ENCODE measurements around the gene SLC25A22. TPM values are rescaled to one million over a fixed set of nuclear protein-coding genes. Genes with fewer than 3 reads are reported as not detected.

Gene SLC25A22
- total and polyA plus RNA-seq, 2 donors (not counting 1 experiment from before 2014, with no cell fraction given): 9.9 to 10.4 TPM

DNA sequence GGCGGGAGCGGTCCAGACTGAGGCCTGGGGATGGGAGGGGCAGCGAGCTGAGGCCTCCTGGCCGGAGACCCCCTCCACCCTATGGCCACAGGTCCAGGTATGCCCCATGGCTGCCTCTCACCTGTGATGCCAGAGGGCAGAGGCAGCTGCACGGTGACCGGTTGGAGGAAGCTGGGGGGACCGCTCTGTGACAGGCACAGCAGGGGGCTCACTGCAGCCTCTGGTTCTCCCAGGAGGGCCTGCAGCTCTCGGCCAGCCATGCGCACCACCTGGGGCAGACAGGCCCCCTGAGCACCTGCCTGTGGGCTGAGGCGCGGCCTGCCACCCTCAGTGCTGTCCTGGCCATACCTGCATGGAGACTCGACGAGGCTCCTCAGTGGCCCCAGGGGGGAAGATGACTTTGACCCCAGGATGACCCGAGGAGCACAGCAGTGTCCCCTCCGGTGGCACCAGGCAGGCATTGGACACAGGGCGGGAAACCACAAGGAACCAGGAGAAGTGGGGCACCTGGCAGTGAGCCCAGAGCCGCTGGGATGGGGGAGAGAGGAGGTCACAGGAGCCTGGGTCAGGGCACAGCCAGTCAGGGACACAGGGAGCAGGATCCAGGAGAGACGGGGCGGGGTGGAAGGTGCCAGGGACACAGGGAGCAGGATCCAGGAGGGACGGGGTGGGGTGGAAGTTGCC, 3.2 kb upstream of the SLC25A22 start:
- no peak overlapping the region for H3K4me3 ChIP-seq (replicated peaks in 1 of 4; ENCODE audit: control extremely low read depth in 1 of 4, insufficient read depth in 1 of 4, low read depth in 3 of 4, low read length in 4 of 4)
- no peaks in the 10 kb centered on the region for H4K20me1 ChIP-seq (ENCODE audit: control insufficient read depth, extremely low read depth, insufficient read depth, low read length)
- H3K79me2 ChIP-seq (ENCODE audit: control insufficient read depth, insufficient read depth, low read length): peaks cover 3% of the 10 kb centered on the region
- TF ChIP-seq EZH2 (IDR thresholded peaks at IDR 0.05; ENCODE audit: low read length, missing control alignments): no peak
- no peak overlapping the region for H2AFZ ChIP-seq (ENCODE audit: low read length)
- H3K27ac ChIP-seq (ENCODE audit: insufficient read depth, low read length): no peak overlapping the region
- H3K27me3 ChIP-seq (ENCODE audit: control insufficient read depth, insufficient read depth, low read length): no peaks in the 10 kb centered on the region
- peaks cover 20% of the 10 kb centered on the region for H3K36me3 ChIP-seq (ENCODE audit: control insufficient read depth, insufficient read depth, low read length)
- peaks cover 17% of the 10 kb centered on the region for H3K4me1 ChIP-seq (ENCODE audit: control insufficient read depth, extremely low read depth, insufficient read depth, low read length)
- no peaks in the 10 kb centered on the region for H3K9me3 ChIP-seq (ENCODE audit: control insufficient read depth, insufficient read depth, low read depth, low read length)
- H3K4me2 ChIP-seq (ENCODE audit: extremely low read depth, insufficient read depth, low read length): no peak overlapping the region
- no peak for DNase-seq (ENCODE audit: low read depth in 2 of 2)
- no peak overlapping the region for H3K9ac ChIP-seq (ENCODE audit: insufficient read depth, low read length)

DNA sequence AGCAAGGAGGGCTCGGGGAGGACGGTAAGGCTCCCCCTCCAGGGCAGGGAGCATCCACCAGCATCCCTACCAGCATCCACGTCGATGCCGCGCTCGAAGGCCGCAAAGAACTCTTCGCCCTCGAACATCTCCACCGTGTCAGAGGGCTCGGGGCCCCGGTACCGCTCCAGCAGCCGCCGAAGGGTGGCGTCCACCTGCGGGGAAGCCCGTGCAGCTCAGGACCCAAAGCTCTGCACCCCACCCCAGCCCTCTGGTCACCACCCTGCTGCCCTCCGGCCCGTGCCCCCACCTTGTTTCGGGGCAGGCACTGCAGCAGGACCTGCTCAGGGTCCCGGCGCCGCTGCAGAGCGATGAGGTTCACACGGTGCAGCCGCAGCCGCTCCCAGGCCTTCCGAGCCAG, 2.4 kb upstream of the SLC25A22 start:
- Histone ChIP-seq H3K4me2 (ENCODE audit: extremely low read depth, insufficient read depth, low read length) (no peak overlapping the region), H3K4me1 (ENCODE audit: control insufficient read depth, extremely low read depth, insufficient read depth, low read length) (peaks cover 17% of the 10 kb centered on the region), H3K36me3 (ENCODE audit: control insufficient read depth, insufficient read depth, low read length) (peaks cover 20% of the 10 kb centered on the region), H3K9me3 (ENCODE audit: control insufficient read depth, insufficient read depth, low read depth, low read length) (no peaks in the 10 kb centered on the region), H3K79me2 (ENCODE audit: control insufficient read depth, insufficient read depth, low read length) (peaks cover 7% of the 10 kb centered on the region), H3K4me3 (replicated peaks in 1 of 4; ENCODE audit: control extremely low read depth in 1 of 4, insufficient read depth in 1 of 4, low read depth in 3 of 4, low read length in 4 of 4) (no peak overlapping the region), H2AFZ (ENCODE audit: low read length) (no peak overlapping the region), H3K9ac (ENCODE audit: insufficient read depth, low read length) (no peak overlapping the region), H4K20me1 (ENCODE audit: control insufficient read depth, extremely low read depth, insufficient read depth, low read length) (no peaks in the 10 kb centered on the region), H3K27me3 (ENCODE audit: control insufficient read depth, insufficient read depth, low read length) (no peaks in the 10 kb centered on the region), H3K27ac (ENCODE audit: insufficient read depth, low read length) (no peak overlapping the region)
- TF ChIP-seq, protein P1, sequence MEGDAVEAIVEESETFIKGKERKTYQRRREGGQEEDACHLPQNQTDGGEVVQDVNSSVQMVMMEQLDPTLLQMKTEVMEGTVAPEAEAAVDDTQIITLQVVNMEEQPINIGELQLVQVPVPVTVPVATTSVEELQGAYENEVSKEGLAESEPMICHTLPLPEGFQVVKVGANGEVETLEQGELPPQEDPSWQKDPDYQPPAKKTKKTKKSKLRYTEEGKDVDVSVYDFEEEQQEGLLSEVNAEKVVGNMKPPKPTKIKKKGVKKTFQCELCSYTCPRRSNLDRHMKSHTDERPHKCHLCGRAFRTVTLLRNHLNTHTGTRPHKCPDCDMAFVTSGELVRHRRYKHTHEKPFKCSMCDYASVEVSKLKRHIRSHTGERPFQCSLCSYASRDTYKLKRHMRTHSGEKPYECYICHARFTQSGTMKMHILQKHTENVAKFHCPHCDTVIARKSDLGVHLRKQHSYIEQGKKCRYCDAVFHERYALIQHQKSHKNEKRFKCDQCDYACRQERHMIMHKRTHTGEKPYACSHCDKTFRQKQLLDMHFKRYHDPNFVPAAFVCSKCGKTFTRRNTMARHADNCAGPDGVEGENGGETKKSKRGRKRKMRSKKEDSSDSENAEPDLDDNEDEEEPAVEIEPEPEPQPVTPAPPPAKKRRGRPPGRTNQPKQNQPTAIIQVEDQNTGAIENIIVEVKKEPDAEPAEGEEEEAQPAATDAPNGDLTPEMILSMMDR (conservative IDR thresholded peaks at IDR 0.05 in 1 of 2, IDR thresholded peaks at IDR 0.05 in 1 of 2; ENCODE audit: low read depth in 1 of 2, low read length in 2 of 2): no peak
- no peak for TF ChIP-seq EZH2 (IDR thresholded peaks at IDR 0.05; ENCODE audit: low read length, missing control alignments)
- DNase-seq (ENCODE audit: low read depth in 2 of 2): no peak

DNA sequence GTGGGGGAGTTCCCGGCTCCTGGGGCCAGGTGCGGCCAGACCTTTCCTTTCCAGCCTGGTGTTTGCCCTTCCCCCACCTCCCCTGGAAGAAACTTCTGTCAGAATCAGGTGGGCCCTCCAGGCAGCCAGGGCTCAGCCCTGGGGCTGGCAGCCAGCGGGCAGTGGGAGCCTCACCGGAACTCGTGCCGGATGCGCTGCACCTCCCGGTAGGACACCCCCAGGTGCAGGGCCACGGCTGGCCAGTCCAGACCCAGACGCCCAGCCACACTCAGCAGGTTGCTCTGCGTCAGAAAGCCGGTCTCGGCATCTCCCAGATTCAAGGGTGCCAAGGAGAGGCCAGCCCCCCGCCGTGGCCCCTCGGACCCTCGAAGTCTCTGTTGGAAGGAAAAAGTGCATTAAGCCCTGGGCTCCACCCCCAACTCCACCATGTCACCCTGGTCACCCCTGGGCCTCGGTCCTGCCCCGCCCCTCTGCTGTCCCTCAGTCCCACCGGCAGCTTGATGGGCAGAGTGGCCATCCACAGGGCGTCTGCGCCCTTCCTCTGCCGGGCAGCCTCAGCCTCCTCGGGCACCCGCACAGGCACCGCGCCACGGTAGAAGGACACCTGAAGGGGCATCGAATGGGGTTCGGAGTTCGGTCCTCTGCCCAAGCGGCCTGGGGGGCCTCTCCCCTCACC, 1.7 kb upstream of the SLC25A22 start:
- Histone ChIP-seq H3K79me2 (ENCODE audit: control insufficient read depth, insufficient read depth, low read length) (peaks cover 13% of the 10 kb centered on the region), H3K9me3 (ENCODE audit: control insufficient read depth, insufficient read depth, low read depth, low read length) (no peaks in the 10 kb centered on the region), H3K27me3 (ENCODE audit: control insufficient read depth, insufficient read depth, low read length) (no peaks in the 10 kb centered on the region), H3K9ac (ENCODE audit: insufficient read depth, low read length) (no peak overlapping the region), H3K27ac (ENCODE audit: insufficient read depth, low read length) (no peak overlapping the region), H3K36me3 (ENCODE audit: control insufficient read depth, insufficient read depth, low read length) (peaks cover 20% of the 10 kb centered on the region), H3K4me2 (ENCODE audit: extremely low read depth, insufficient read depth, low read length) (no peak overlapping the region), H3K4me1 (ENCODE audit: control insufficient read depth, extremely low read depth, insufficient read depth, low read length) (peaks cover 17% of the 10 kb centered on the region), H2AFZ (ENCODE audit: low read length) (no peak overlapping the region), H3K4me3 (replicated peaks in 1 of 4; ENCODE audit: control extremely low read depth in 1 of 4, insufficient read depth in 1 of 4, low read depth in 3 of 4, low read length in 4 of 4) (no peak overlapping the region), H4K20me1 (ENCODE audit: control insufficient read depth, extremely low read depth, insufficient read depth, low read length) (no peaks in the 10 kb centered on the region)
- TF ChIP-seq, protein P1 (conservative IDR thresholded peaks at IDR 0.05 in 1 of 2, IDR thresholded peaks at IDR 0.05 in 1 of 2; ENCODE audit: low read depth in 1 of 2, low read length in 2 of 2): no peak
- TF ChIP-seq EZH2 (IDR thresholded peaks at IDR 0.05; ENCODE audit: low read length, missing control alignments): no peak
- DNase-seq (ENCODE audit: low read depth in 2 of 2): no peak
